GM12878 (cell line): Measurements from ENCODE around the gene DNMT1. TPM values are rescaled to one million over a fixed set of nuclear protein-coding genes. Genes with fewer than 3 reads are reported as not detected.

Experiments
- ATAC-seq: fragments of 200-7000 bp; cut with Tn5 transposase; 3 replicates; pipeline ENCODE4 v1.9.1; 2020; ENCODE audit warnings: mild to moderate bottlenecking, moderate library complexity
- BruUV-seq: library from RNA; stranded (reverse); fragments of 400-500 nt; replicated peaks from 2 replicates; lab custom pipeline; 2021; lab: Mats Ljungman, UMichigan
- CTCF ChIA-PET: fragments of 300-600 bp; sonication (Branson Sonifier 250); formaldehyde crosslinking; extraction: SDS; loops from one replicate; lab custom pipeline; 2021; ENCODE audit warnings: inconsistent platforms; lab: Yijun Ruan, JAX
- POLR2A ChIA-PET: fragments of 350-600 bp; formaldehyde crosslinking; extraction: SDS; loops from one replicate; lab custom pipeline; 2021; ENCODE audit warnings: inconsistent platforms; lab: Charles Lee
- RAD21 ChIA-PET: fragments of 300-600 bp; sonication (Branson Sonifier 250); formaldehyde crosslinking; loops from one replicate; lab custom pipeline; 2023; ENCODE audit warnings: antibody characterized with exemption; ENCODE audit not compliant: unreplicated experiment; lab: Charles Lee
- SMC1A ChIA-PET: fragments of 300-600 bp; sonication (Branson Sonifier 250); formaldehyde crosslinking; loops from one replicate; lab custom pipeline; 2023; ENCODE audit not compliant: unreplicated experiment, uncharacterized antibody; lab: Charles Lee
- DNase-seq: peaks from one replicate; pipeline ENCODE4 v3.0.0-alpha.2; 2011; ENCODE audit warnings: low read depth, low spot score
- FAIRE-seq: peaks from 3 replicates; lab custom pipeline; 2011; peaks lifted over from hg19 to GRCh38; lab: Jason Lieb, UNC
- H2AFZ ChIP-seq: 2 replicates; pipeline ENCODE4 v1.6.0; 2011; ENCODE audit warnings: low read depth, low read length, control low read depth; ENCODE audit not compliant: control insufficient read depth
- H3K27ac ChIP-seq: 2 replicates; pipeline ENCODE4 v1.5.1; 2011; ENCODE audit warnings: control low read depth; ENCODE audit not compliant: control insufficient read depth, insufficient read depth
- H3K27me3 ChIP-seq, 2 experiments: replicated peaks in 1 of 2; 2 replicates each; pipeline versions ENCODE4 v1.6.0 to v1.6.1; 2011; ENCODE audit warnings: low read length in 1 of 2; ENCODE audit not compliant: control insufficient read depth in 2 of 2, insufficient read depth in 2 of 2
- H3K36me3 ChIP-seq, 2 experiments: 2 replicates each; pipeline ENCODE4 v1.5.1; 2011; ENCODE audit warnings: low read length in 1 of 2; ENCODE audit not compliant: control insufficient read depth in 2 of 2, insufficient read depth in 2 of 2
- H3K4me1 ChIP-seq: 2 replicates; pipeline ENCODE4 v1.6.1; 2011; ENCODE audit warnings: mild to moderate bottlenecking, low read length, moderate library complexity, mixed read lengths; ENCODE audit not compliant: control insufficient read depth, insufficient read depth
- H3K4me2 ChIP-seq: 2 replicates; pipeline ENCODE4 v1.6.0; 2011; ENCODE audit warnings: control low read depth; ENCODE audit not compliant: control insufficient read depth, insufficient read depth
- H3K4me3 ChIP-seq: fragments of 200-600 bp; sonication (generic); 2 replicates; pipeline ENCODE4 v1.5.1; 2016
- H3K79me2 ChIP-seq: 2 replicates; pipeline ENCODE4 v1.6.0; 2011; ENCODE audit warnings: low read length; ENCODE audit not compliant: control insufficient read depth, insufficient read depth
- H3K9ac ChIP-seq: 2 replicates; pipeline ENCODE4 v1.8.0; 2011; ENCODE audit warnings: low read length, control low read depth, mixed read lengths; ENCODE audit not compliant: control insufficient read depth, insufficient read depth
- H3K9me3 ChIP-seq: replicated peaks from 3 replicates; pipeline ENCODE4 v1.5.1; 2011; ENCODE audit warnings: mild to moderate bottlenecking, low read length; ENCODE audit not compliant: control insufficient read depth, insufficient read depth
- H4K20me1 ChIP-seq: 2 replicates; pipeline ENCODE4 v1.6.0; 2011; ENCODE audit not compliant: control insufficient read depth, insufficient read depth
- CBX3 ChIP-seq: fragments of 200-600 bp; sonication (generic); IDR thresholded peaks from 2 replicates; pipeline ENCODE4 v1.6.1; 2016; ENCODE audit warnings: low read depth, borderline replicate concordance
- CHD2 ChIP-seq: IDR thresholded peaks from 2 replicates; pipeline ENCODE4 v1.6.1; 2011; ENCODE audit warnings: low read depth, low read length, improper control_type of control experiment, borderline replicate concordance
- HDAC2 ChIP-seq: fragments of 200-600 bp; sonication (generic); IDR thresholded peaks from 2 replicates; pipeline ENCODE4 v1.6.1; 2017
- HDAC6 ChIP-seq: fragments of 200-600 bp; sonication (generic); IDR thresholded peaks from one replicate; pipeline ENCODE4 v1.8.0; 2017; ENCODE audit warnings: antibody characterized with exemption; ENCODE audit not compliant: unreplicated experiment
- KAT2A ChIP-seq: conservative IDR thresholded peaks from 2 replicates; pipeline ENCODE4 v1.6.1; 2011; ENCODE audit warnings: low read depth, low read length; ENCODE audit not compliant: control insufficient read depth
- MEF2B ChIP-seq: fragments of 450-650 bp; IDR thresholded peaks from 2 replicates; pipeline ENCODE4 v1.6.1; 2018; ENCODE audit warnings: mild to moderate bottlenecking, moderate library complexity; ENCODE audit not compliant: partially characterized antibody, poor library complexity, severe bottlenecking
- NFYB ChIP-seq: IDR thresholded peaks from 2 replicates; pipeline ENCODE4 v1.6.1; 2011; ENCODE audit warnings: low read depth, mild to moderate bottlenecking, low read length, improper control_type of control experiment, moderate library complexity; ENCODE audit not compliant: insufficient read depth
- NR2C1 ChIP-seq: fragments of 450-650 bp; IDR thresholded peaks from 2 replicates; pipeline ENCODE4 v1.6.1; 2017; ENCODE audit warnings: antibody characterized with exemption, mild to moderate bottlenecking, moderate library complexity
- WRNIP1 ChIP-seq: IDR thresholded peaks from 2 replicates; pipeline ENCODE4 v1.6.1; 2011; ENCODE audit warnings: low read depth, low read length, improper control_type of control experiment, borderline replicate concordance
- ZNF24 ChIP-seq: fragments of 450-650 bp; IDR thresholded peaks from 2 replicates; pipeline ENCODE4 v1.6.1; 2017; ENCODE audit warnings: antibody characterized with exemption, mild to moderate bottlenecking
- ZNF274 ChIP-seq: IDR thresholded peaks from one replicate; pipeline ENCODE4 v1.8.0; 2011; ENCODE audit not compliant: insufficient read length, insufficient read depth
- WGBS: methylation state at CpG from one replicate; pipeline ENCODE4 v1.1.6; 2016; ENCODE audit warnings: low lambda C conversion rate; ENCODE audit not compliant: insufficient replicate concordance, insufficient coverage; ENCODE audit errors: missing lambda C conversion rate; 5-methylcytosine and 5-hydroxymethylcytosine counted together
- in situ Hi-C: fragments of 300-500 bp; cut with MboI; formaldehyde crosslinking; loops from 9 replicates; pipeline ENCODE4 v1.14.3; 2018; ENCODE audit warnings: mixed read lengths
- intact Hi-C: fragments of 100-400 bp; cut with micrococcal nuclease; formaldehyde crosslinking; loops from one replicate; pipeline ENCODE4 v1.14.2; 2022; ENCODE audit not compliant: unreplicated experiment
- polyA plus RNA-seq, 11 experiments: library from polyadenylated mRNA; depleted of rRNA in 4 of 11; unstranded in 6 of 11; stranded (reverse) in 5 of 11; fragments of >200 nt; fragmentation: Nextera tagmentation in 4 of 11; fragmentation: Illumina TruSeq in 1 of 11; extraction: Ambion mirVana in 4 of 11; extraction: Trizol in 1 of 11; gene quantifications; 1 replicate in 1 of 11; 2 replicates in 10 of 11; pipeline versions ENCODE4 v1.2.1 to v1.2.3, GENCODE V29; 2011 to 2016; ENCODE audit warnings: inconsistent platforms in 2 of 11, missing spikeins in 2 of 11, low read depth in 1 of 11
- total RNA-seq, 4 experiments: library from RNA; depleted of rRNA in 3 of 4; stranded (reverse); fragments of >200 nt in 3 of 4; fragmentation: Illumina TruSeq in 1 of 4; extraction: Trizol in 1 of 4; gene quantifications; 2 replicates each; pipeline versions ENCODE4 v1.2.1 to v1.2.3, GENCODE V29; 2013 to 2021

DNMT1 gene
- total and polyA plus RNA-seq, 10 of the 15 experiments (the other 5 are each of a cell fraction or from before 2014, with no cell fraction given), result 70.0 to 290 (median 133) TPM

- H3K27me3 ChIP-seq, result no peaks in the 10 kb centered on the region
- no peak overlapping the region for H3K9ac ChIP-seq
- H3K36me3 ChIP-seq, result no peaks in the 10 kb centered on the region
- no peak for DNase-seq
- H2AFZ ChIP-seq, result no peak overlapping the region
- H3K27ac ChIP-seq, result no peak overlapping the region
- 81% methylated on average over 6 of the region's 6 CpGs for WGBS
- ChIA-PET POLR2A (interaction anchor here (0.7 kb wide), 1 partner anchor 12 kb away, joined by 3 read pairs; no protein-coding TSS in a partner anchor), SMC1A (no interaction called here), RAD21 (no interaction called here), CTCF (interaction anchor here (1.2 to 1.5 kb wide), 2 partner anchors 9 to 38 kb away, joined by 3 to 5 read pairs; no protein-coding TSS in a partner anchor)
- in situ Hi-C loops (no loop called here), intact Hi-C loops (no loop called here)
- ATAC-seq, result no peak
- no TSS peak for BruUV-seq
- H3K79me2 ChIP-seq, result no peaks in the 10 kb centered on the region
- no peak overlapping the region for H3K4me2 ChIP-seq
- no peaks in the 10 kb centered on the region for H4K20me1 ChIP-seq
- no peak overlapping the region for H3K4me3 ChIP-seq
- no peak for TF ChIP-seq CBX3
- TF ChIP-seq NR2C1, result no peak
- TF ChIP-seq ZNF274, result no peak
- no peak for TF ChIP-seq NFYB
- TF ChIP-seq CHD2, result no peak
- TF ChIP-seq KAT2A, result no peak
- TF ChIP-seq HDAC6, result no peak
- no peak for TF ChIP-seq MEF2B
- TF ChIP-seq HDAC2, result no peak
- TF ChIP-seq ZNF24, result no peak
- no peak for TF ChIP-seq WRNIP1
- no peaks in the 10 kb centered on the region for H3K4me1 ChIP-seq
- peaks cover 3% of the 10 kb centered on the region; the same call in 1 of the 3 replicates for H3K9me3 ChIP-seq
- no peak for FAIRE-seq
Observed at GRCh38 chr19:10211691-10212090, 16.9 kb upstream of the DNMT1 start.
